ENCODE measurements around the gene PGLYRP3.

DNA sequence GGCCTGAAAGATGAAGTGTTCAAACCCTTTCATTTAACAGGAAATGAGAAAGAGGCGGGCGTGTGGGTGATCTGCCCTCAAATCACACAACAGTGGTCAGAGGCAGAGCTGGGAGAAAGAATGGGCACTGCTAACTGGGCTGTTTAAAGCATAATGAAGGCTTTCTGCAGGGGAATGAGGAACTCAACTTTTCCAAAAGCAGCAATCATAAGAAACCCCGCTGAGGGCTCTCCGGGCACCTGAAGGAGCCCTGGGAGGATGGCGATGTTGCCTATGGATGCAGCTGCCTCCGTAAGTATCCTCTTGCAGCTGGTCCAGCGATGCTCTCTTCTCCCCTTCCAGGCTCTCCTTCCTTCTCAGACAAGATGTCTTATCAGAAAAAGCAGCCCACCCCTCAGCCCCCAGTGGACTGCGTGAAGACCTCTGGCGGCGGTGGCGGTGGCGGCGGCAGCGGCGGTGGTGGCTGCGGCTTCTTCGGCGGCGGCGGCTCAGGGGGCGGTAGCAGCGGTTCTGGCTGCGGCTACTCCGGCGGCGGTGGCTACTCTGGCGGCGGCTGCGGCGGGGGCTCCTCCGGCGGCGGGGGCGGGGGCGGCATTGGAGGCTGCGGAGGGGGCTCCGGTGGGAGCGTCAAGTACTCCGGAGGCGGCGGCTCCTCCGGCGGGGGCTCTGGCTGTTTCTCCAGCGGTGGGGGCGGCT is 52.0 kb downstream of the PGLYRP3 start:
- no peak for TF ChIP-seq CTCF (IDR thresholded peaks at IDR 0.05)
- no peak for TF ChIP-seq POLR2A (IDR thresholded peaks at IDR 0.05)
- TF ChIP-seq POLR2AphosphoS5 (IDR thresholded peaks at IDR 0.05) = no peak

Measured in prostate gland (tissue), 2 donors.